Measurements from ENCODE around the gene RBM5.

Gene RBM5

GRCh38 chr3:50095352-50095998, 6.8 kb downstream of the RBM5 start:
- no peak for DNase-seq (ENCODE audit: insufficient read length, low spot score)
- no peak for FAIRE-seq
- TF ChIP-seq POU2F2 (IDR thresholded peaks at IDR 0.05; ENCODE audit: low read depth, low read length) = no peak
- TF ChIP-seq POLR2AphosphoS5 (IDR thresholded peaks at IDR 0.05; ENCODE audit: low read depth, low read length) = no peak
- no peak for TF ChIP-seq TAF1 (IDR thresholded peaks at IDR 0.05; ENCODE audit: low read depth, low read length)
- TF ChIP-seq POLR2A (IDR thresholded peaks at IDR 0.05; ENCODE audit: low read depth, low read length) = 0 out of 2 replicates have a peak, but pooled peaks have one; percentile 14
- TF ChIP-seq PAX5 (IDR thresholded peaks at IDR 0.05; ENCODE audit: insufficient read depth, low read length, severe bottlenecking) = no peak

DNA sequence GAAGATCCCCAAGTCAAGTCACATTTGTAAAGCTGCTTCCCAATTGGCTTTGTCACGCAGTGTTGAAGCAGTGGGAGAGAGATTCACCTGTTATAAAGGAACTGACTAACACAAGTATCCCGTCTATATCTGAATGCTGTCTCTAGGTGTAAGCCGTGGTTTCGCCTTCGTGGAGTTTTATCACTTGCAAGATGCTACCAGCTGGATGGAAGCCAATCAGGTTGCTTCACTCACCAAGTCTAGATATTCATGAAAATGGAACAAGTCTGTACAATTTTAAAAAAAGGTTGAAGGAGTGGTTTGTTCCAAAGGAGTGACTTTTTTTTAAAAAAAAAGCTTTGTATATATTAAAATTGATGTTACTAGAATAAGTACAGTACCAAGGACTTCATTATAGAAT, 11.7 kb downstream of the RBM5 start:
- TF ChIP-seq PAX5 (IDR thresholded peaks at IDR 0.05; ENCODE audit: insufficient read depth, low read length, severe bottlenecking) (no peak), POLR2AphosphoS5 (IDR thresholded peaks at IDR 0.05; ENCODE audit: low read depth, low read length) (no peak), POU2F2 (IDR thresholded peaks at IDR 0.05; ENCODE audit: low read depth, low read length) (no peak), POLR2A (IDR thresholded peaks at IDR 0.05; ENCODE audit: low read depth, low read length) (no peak), SPI1 (IDR thresholded peaks at IDR 0.05; ENCODE audit: low read depth, low read length) (no peak), TAF1 (IDR thresholded peaks at IDR 0.05; ENCODE audit: low read depth, low read length) (no peak)
- FAIRE-seq (no peak), DNase-seq (ENCODE audit: insufficient read length, low spot score) (no peak)

- no peak for TF ChIP-seq SPI1 (IDR thresholded peaks at IDR 0.05; ENCODE audit: low read depth, low read length)
- TF ChIP-seq POU2F2 (IDR thresholded peaks at IDR 0.05; ENCODE audit: low read depth, low read length) = no peak
- TF ChIP-seq PAX5 (IDR thresholded peaks at IDR 0.05; ENCODE audit: insufficient read depth, low read length, severe bottlenecking) = no peak
- TF ChIP-seq TAF1 (IDR thresholded peaks at IDR 0.05; ENCODE audit: low read depth, low read length) = no peak
- no peak for TF ChIP-seq POLR2A (IDR thresholded peaks at IDR 0.05; ENCODE audit: low read depth, low read length)
- no peak for FAIRE-seq
- DNase-seq (ENCODE audit: insufficient read length, low spot score) = no peak
Measured at GRCh38 chr3:50100956-50101845, 12.5 kb downstream of the RBM5 start.

GRCh38 chr3:50102558-50102957, 13.8 kb downstream of the RBM5 start:
- no peak for TF ChIP-seq SPI1 (IDR thresholded peaks at IDR 0.05; ENCODE audit: low read depth, low read length)
- peak; percentile 56; the same call in 1 of the 2 replicates for TF ChIP-seq POLR2AphosphoS5 (IDR thresholded peaks at IDR 0.05; ENCODE audit: low read depth, low read length)
- TF ChIP-seq POLR2A (IDR thresholded peaks at IDR 0.05; ENCODE audit: low read depth, low read length) = peak; percentile 60
- DNase-seq (ENCODE audit: insufficient read length, low spot score) (no peak), FAIRE-seq (no peak)

DNA sequence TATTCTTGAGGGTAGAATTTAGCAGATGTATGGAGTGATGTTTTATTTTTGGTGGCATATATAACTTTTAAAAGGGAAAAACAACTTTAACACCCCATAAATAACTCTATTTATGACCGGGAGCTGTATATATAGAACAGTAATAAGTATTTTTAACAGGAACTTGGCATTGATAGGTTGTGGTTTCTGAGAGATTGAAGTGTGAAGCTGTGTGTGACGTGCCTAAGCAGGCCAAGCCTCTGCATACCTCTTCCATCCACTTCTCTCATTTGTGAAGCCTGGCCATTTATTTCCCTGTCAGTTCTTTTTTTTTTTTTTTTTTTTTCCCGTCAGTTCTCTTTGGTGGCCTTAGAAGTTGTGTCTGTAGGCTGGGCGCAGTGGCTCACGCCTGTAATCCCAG, 23.0 kb downstream of the RBM5 start:
- TF ChIP-seq POLR2AphosphoS5 (IDR thresholded peaks at IDR 0.05; ENCODE audit: low read depth, low read length) (no peak), SPI1 (IDR thresholded peaks at IDR 0.05; ENCODE audit: low read depth, low read length) (no peak), TAF1 (IDR thresholded peaks at IDR 0.05; ENCODE audit: low read depth, low read length) (no peak), PAX5 (IDR thresholded peaks at IDR 0.05; ENCODE audit: insufficient read depth, low read length, severe bottlenecking) (no peak), POLR2A (IDR thresholded peaks at IDR 0.05; ENCODE audit: low read depth, low read length) (no peak), POU2F2 (IDR thresholded peaks at IDR 0.05; ENCODE audit: low read depth, low read length) (no peak)
- no peak for FAIRE-seq
- DNase-seq (ENCODE audit: insufficient read length, low spot score) = no peak

DNA sequence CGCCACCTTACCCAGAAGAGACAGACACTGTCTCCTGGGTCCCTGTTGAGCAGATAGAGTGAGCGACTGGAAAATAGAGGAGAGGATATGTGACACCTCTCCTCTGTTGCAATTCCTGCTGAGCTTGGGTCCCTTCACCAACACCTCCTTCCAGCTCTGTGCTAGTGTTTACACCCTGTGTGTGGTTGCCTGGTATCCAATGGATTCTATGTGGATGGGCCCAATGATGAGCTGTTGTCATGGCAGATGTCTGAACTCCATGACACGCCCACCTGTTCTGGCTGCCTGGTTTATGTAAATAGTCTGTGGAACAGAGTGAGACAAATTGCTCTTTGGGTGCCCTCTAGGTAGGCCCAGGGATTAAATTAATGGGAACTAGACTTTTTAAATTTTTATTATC, 23.7 kb downstream of the RBM5 start:
- TF ChIP-seq TAF1 (IDR thresholded peaks at IDR 0.05; ENCODE audit: low read depth, low read length) = no peak
- no peak for TF ChIP-seq SPI1 (IDR thresholded peaks at IDR 0.05; ENCODE audit: low read depth, low read length)
- no peak for TF ChIP-seq POU2F2 (IDR thresholded peaks at IDR 0.05; ENCODE audit: low read depth, low read length)
- no peak for TF ChIP-seq PAX5 (IDR thresholded peaks at IDR 0.05; ENCODE audit: insufficient read depth, low read length, severe bottlenecking)
- TF ChIP-seq POLR2AphosphoS5 (IDR thresholded peaks at IDR 0.05; ENCODE audit: low read depth, low read length) = no peak
- TF ChIP-seq POLR2A (IDR thresholded peaks at IDR 0.05; ENCODE audit: low read depth, low read length) = no peak
- DNase-seq (ENCODE audit: insufficient read length, low spot score) (no peak), FAIRE-seq (no peak)

GRCh38 chr3:50117120-50117519, 28.4 kb downstream of the RBM5 start:
- no peak for TF ChIP-seq SPI1 (IDR thresholded peaks at IDR 0.05; ENCODE audit: low read depth, low read length)
- TF ChIP-seq POLR2A (IDR thresholded peaks at IDR 0.05; ENCODE audit: low read depth, low read length) = no peak
- TF ChIP-seq POU2F2 (IDR thresholded peaks at IDR 0.05; ENCODE audit: low read depth, low read length) = no peak
- no peak for TF ChIP-seq PAX5 (IDR thresholded peaks at IDR 0.05; ENCODE audit: insufficient read depth, low read length, severe bottlenecking)
- no peak for TF ChIP-seq TAF1 (IDR thresholded peaks at IDR 0.05; ENCODE audit: low read depth, low read length)
- no peak for TF ChIP-seq POLR2AphosphoS5 (IDR thresholded peaks at IDR 0.05; ENCODE audit: low read depth, low read length)
- DNase-seq (ENCODE audit: insufficient read length, low spot score) = no peak
- no peak for FAIRE-seq

- FAIRE-seq (no peak), DNase-seq (ENCODE audit: insufficient read length, low spot score) (no peak)
- no peak for TF ChIP-seq POU2F2 (IDR thresholded peaks at IDR 0.05; ENCODE audit: low read depth, low read length)
- TF ChIP-seq TAF1 (IDR thresholded peaks at IDR 0.05; ENCODE audit: low read depth, low read length) = no peak
- TF ChIP-seq POLR2AphosphoS5 (IDR thresholded peaks at IDR 0.05; ENCODE audit: low read depth, low read length) = no peak
- TF ChIP-seq POLR2A (IDR thresholded peaks at IDR 0.05; ENCODE audit: low read depth, low read length) = no peak
- no peak for TF ChIP-seq SPI1 (IDR thresholded peaks at IDR 0.05; ENCODE audit: low read depth, low read length)
- no peak for TF ChIP-seq PAX5 (IDR thresholded peaks at IDR 0.05; ENCODE audit: insufficient read depth, low read length, severe bottlenecking)
Measured at GRCh38 chr3:50118237-50118636, 29.5 kb downstream of the RBM5 start.

DNA sequence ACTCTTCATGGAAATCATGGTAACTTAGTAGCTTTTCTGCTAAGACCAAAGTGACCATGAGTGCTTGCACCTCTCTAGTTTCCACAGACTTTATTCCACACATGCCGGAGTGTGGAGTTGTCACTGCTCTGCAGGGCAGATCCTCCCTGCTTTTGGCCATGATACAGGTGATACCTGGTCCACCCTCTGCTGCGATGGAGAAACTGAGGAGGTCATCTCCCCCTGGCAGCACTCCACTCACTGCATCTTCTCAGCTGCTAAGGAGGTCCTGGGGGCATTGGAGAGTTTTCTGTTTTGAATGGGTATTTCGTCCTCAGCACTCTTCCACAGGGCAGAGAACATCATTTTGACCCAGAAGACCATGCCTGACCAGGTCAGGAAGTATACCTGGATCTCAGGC, 31.1 kb downstream of the RBM5 start:
- DNase-seq (ENCODE audit: insufficient read length, low spot score) (no peak), FAIRE-seq (no peak)
- peak; percentile 16; the same call in 1 of the 2 replicates for TF ChIP-seq POLR2AphosphoS5 (IDR thresholded peaks at IDR 0.05; ENCODE audit: low read depth, low read length)
- TF ChIP-seq PAX5 (IDR thresholded peaks at IDR 0.05; ENCODE audit: insufficient read depth, low read length, severe bottlenecking) = no peak
- no peak for TF ChIP-seq TAF1 (IDR thresholded peaks at IDR 0.05; ENCODE audit: low read depth, low read length)

Data from GM12891 (cell line).